Left lung (tissue), 10 donors: Measurements from ENCODE around the gene RPLP1. TPM values are rescaled to one million over a fixed set of nuclear protein-coding genes. Genes with fewer than 3 reads are reported as not detected.
"Not testable (repeated sequence)": the region's sequence is repeated elsewhere in the genome, so short reads cannot be mapped to it uniquely, and the experiment has no call there.

ENCODE experiments used
- ATAC-seq: fragments of 200-7000 bp; cut with Tn5 transposase; one replicate; pipeline ENCODE4 v1.9.1; 2020; ENCODE audit warnings: moderate library complexity
- DNase-seq, 4 donors: peaks; one replicate each; pipeline ENCODE4 v3.0.0-alpha.2; 2013 to 2020
- H3K27ac ChIP-seq, 2 donors: fragments of 200-600 bp; sonication (generic) in 1 of 2; one replicate each; pipeline versions ENCODE4 v1.5.0 to v1.8.0; 2020 to 2021
- H3K27me3 ChIP-seq, 2 donors: fragments of 200-600 bp; sonication (generic) in 1 of 2; one replicate each; pipeline versions ENCODE4 v1.5.0 to v1.8.0; 2020 to 2021
- H3K36me3 ChIP-seq, 2 donors: fragments of 200-600 bp; sonication (generic) in 1 of 2; one replicate each; pipeline versions ENCODE4 v1.5.0 to v1.8.0; 2020 to 2021
- H3K4me1 ChIP-seq, 2 donors: fragments of 200-600 bp; one replicate each; pipeline ENCODE4 v1.8.0; 2021
- H3K4me3 ChIP-seq, 2 donors: fragments of 200-600 bp; sonication (generic) in 1 of 2; one replicate each; pipeline versions ENCODE4 v1.5.0 to v1.8.0; 2020 to 2021; ENCODE audit warnings: mild to moderate bottlenecking in 1 of 2
- H3K9me3 ChIP-seq, 2 donors: fragments of 200-600 bp; sonication (generic) in 1 of 2; one replicate each; pipeline versions ENCODE4 v1.5.0 to v1.8.0; 2020 to 2021
- intact Hi-C, 2 donors: fragments of 100-400 bp; cut with DNase I; formaldehyde crosslinking; loops; one replicate each; pipeline versions ENCODE4 v1.11.2 to v1.14.2; 2022
- polyA plus RNA-seq, 6 donors: library from polyadenylated mRNA; unstranded; fragments of 120-200 nt; gene quantifications; one replicate each; pipeline ENCODE4 v1.2.1, GENCODE V29; 2013; ENCODE audit not compliant: insufficient read length in 6 of 6
- total RNA-seq, 2 donors: library from RNA; stranded (reverse); fragmentation: NEBNext Ultra II Directional; extraction: Animal tissue kit (Norgen Biotek cat#: 25700); gene quantifications; one replicate each; pipeline ENCODE4 v1.2.1, GENCODE V29; 2021
- TF ChIP-seq, protein P1 (sequence below), 2 donors: fragments of 200-600 bp; sonication (generic) in 1 of 2; IDR thresholded peaks; one replicate each; pipeline versions ENCODE4 v1.5.0 to v1.8.0; 2021; ENCODE audit warnings: antibody characterized with exemption in 2 of 2
- donor health status: DM: no; HTN: yes; CAD: no.
- donor health status: DM: no; HTN: no; CAD: no.

Gene RPLP1
- total and polyA plus RNA-seq, 8 donors: 1,369 to 2,220 (median 1,740) TPM

DNA sequence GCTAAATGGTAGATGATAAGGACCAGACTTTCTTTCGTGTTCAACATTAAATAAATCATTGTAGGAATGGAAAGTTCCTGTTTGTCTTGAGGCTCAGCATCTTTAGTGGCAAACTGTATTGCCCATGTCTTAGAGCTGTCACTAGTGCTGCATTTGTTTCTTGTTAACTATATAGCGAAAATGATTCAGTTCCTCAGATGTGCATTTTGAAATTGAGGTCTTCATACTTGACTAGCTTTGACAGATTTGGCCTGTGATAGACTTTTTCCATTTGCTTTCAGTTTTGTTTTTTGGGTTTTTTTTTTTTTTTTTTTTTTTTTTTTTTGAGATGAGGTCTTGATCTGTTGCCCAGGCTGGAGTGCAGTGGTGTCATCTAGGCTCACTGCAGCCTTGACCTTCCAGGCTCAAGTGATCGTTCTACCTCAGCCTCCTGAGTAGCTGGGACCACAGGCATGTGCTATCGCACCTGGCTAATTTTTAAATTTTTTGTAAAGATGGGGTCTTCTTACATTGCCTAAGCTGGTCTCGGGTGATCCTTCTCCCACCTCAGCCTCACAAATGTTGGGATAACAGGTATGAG lies 9.5 kb upstream of the RPLP1 start:
- Histone ChIP-seq H3K4me3 (no peak overlapping the region), H3K4me1 (no peaks in the 10 kb centered on the region), H3K9me3 (no peaks in the 10 kb centered on the region), H3K36me3 (peaks cover 0 to 8% of the 10 kb centered on the region in 2 donors), H3K27ac (no peak overlapping the region), H3K27me3 (no peaks in the 10 kb centered on the region)
- TF ChIP-seq, protein P1, sequence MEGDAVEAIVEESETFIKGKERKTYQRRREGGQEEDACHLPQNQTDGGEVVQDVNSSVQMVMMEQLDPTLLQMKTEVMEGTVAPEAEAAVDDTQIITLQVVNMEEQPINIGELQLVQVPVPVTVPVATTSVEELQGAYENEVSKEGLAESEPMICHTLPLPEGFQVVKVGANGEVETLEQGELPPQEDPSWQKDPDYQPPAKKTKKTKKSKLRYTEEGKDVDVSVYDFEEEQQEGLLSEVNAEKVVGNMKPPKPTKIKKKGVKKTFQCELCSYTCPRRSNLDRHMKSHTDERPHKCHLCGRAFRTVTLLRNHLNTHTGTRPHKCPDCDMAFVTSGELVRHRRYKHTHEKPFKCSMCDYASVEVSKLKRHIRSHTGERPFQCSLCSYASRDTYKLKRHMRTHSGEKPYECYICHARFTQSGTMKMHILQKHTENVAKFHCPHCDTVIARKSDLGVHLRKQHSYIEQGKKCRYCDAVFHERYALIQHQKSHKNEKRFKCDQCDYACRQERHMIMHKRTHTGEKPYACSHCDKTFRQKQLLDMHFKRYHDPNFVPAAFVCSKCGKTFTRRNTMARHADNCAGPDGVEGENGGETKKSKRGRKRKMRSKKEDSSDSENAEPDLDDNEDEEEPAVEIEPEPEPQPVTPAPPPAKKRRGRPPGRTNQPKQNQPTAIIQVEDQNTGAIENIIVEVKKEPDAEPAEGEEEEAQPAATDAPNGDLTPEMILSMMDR (IDR thresholded peaks at IDR 0.05): no peak
- ATAC-seq (no peak), DNase-seq (no peak)
- intact Hi-C loops: no loop called here

DNA sequence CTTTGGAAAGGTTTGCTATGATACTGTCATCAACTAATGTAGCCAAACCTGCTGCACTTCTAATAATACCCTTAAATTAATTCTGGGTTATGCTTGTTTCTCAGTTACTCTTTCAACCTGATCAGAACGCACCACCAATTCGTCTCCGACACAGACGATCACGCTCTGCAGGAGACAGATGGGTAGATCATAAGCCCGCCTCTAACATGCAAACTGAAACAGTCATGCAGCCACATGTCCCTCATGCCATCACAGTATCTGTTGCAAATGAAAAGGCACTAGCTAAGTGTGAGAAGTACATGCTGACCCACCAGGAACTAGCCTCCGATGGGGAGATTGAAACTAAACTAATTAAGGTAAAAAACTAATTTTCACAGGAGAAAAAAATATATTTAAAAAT lies 7.9 kb upstream of the RPLP1 start:
- no peak for ATAC-seq
- TF ChIP-seq, protein P1 (IDR thresholded peaks at IDR 0.05): no peak

DNA sequence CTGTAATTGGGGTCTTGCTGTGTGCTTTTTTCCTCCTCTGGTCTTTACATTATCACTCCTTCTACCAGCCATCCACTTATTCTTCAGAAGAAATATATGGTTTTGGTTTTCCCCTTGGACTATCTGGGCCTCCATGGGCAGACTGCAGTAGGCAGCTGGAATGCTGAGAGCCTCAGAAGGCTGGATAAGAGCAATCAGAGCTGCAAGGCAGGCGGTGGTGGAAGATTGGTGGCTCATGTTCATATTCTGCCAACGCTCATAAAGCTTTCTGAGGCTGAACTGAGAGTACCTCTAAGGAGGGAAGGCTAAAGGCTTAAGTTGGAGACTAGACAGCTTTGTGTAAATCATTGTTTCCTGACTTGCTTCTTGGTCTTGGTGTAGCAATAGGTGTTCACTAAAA lies 5.7 kb upstream of the RPLP1 start:
- intact Hi-C loops: no loop called here
- TF ChIP-seq, protein P1 (IDR thresholded peaks at IDR 0.05): no peak

More for the DNA sequence above, 7.9 kb upstream of the RPLP1 start:
- no peak overlapping the region for H3K27ac ChIP-seq
- no peaks in the 10 kb centered on the region for H3K4me1 ChIP-seq
- no peak for DNase-seq
- H3K9me3 ChIP-seq: no peaks in the 10 kb centered on the region
- no peak overlapping the region for H3K4me3 ChIP-seq
- peaks cover 0 to 8% of the 10 kb centered on the region in 2 donors for H3K36me3 ChIP-seq
- intact Hi-C loops: no loop called here
- no peaks in the 10 kb centered on the region for H3K27me3 ChIP-seq

DNA sequence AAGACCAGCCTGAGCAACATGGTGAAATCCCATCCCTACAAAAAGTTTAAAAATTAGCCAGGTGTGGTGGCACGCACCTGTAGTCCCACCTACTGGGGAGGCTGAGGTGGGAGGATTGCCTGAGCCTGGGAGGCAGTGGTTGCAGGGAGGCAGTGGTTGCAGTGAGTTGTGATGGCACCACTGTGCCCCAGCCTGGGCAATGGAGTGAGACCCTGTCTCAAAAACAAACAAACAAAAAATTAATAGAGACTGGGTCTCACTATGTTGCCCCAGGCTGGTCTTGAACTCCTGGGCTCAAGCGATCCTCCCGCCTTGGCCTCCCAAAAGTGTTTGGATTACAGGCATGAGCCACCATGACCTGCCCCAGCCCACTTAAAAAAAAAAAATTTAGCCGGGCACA lies 2.4 kb upstream of the RPLP1 start:
- H3K27ac ChIP-seq, DNase-seq, ATAC-seq, H3K9me3 ChIP-seq, intact Hi-C loops, H3K4me3 ChIP-seq, H3K27me3 ChIP-seq: not testable (repeated sequence)
- H3K36me3 ChIP-seq: peaks cover 0 to 19% of the 10 kb centered on the region in 2 donors
- H3K4me1 ChIP-seq: peaks cover 16 to 29% of the 10 kb centered on the region in 2 donors

More for the DNA sequence above, 5.7 kb upstream of the RPLP1 start:
- Histone ChIP-seq H3K4me3 (no peak overlapping the region), H3K27ac (no peak overlapping the region), H3K4me1 (peaks cover 0 to 7% of the 10 kb centered on the region in 2 donors), H3K27me3 (no peaks in the 10 kb centered on the region), H3K36me3 (peaks cover 0 to 8% of the 10 kb centered on the region in 2 donors), H3K9me3 (no peaks in the 10 kb centered on the region)
- ATAC-seq (no peak), DNase-seq (no peak)

DNA sequence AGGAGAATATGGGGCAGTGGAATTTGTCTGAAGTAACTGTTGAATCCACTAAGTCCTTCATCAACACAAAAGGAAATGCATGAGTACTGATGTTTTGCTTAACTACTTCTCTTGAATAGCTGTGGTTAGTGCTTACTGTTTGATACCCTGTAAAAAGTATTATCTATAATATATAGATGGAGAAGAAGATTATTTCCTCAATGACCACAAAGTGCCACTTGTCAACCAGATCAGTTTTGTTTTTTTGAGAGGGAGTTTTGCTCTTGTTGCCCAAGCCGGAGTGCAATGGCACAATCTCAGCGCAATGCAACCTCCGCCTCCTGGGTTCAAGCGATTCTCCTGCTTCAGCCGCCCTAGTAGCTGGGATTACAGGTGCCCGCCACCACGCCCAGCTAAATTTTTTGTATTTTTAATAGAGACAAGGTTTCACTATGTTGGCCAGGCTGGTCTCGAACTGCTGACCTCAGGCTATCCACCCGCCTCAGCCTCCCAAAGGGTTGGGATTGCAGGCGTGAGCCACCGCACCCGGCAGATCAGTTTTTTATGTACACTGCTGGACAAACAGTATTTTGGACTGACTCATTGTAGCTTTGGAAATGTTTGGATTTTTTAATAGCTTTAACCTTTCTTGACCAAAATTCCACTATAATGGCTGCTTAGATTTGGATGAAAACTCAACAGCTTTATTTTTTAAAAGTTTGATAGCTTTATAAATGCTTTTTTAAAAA lies 1.5 kb upstream of the RPLP1 start:
- Histone ChIP-seq H3K27me3 (no peaks in the 10 kb centered on the region), H3K27ac (no peak overlapping the region), H3K36me3 (peaks cover 0 to 28% of the 10 kb centered on the region in 2 donors), H3K9me3 (no peaks in the 10 kb centered on the region), H3K4me1 (peaks cover 18 to 33% of the 10 kb centered on the region in 2 donors), H3K4me3 (peak overlapping the region in 1 of 2 donors; percentile 83)
- intact Hi-C loops: no loop called here
- TF ChIP-seq, protein P1 (IDR thresholded peaks at IDR 0.05): no peak
- no peak for DNase-seq
- ATAC-seq: no peak
